G401.6 (cell line): ENCODE measurements around the gene WDR33.

Experiments
- FAIRE-seq: peaks from 2 replicates; lab custom pipeline; 2012; peaks lifted over from hg19 to GRCh38; lab: Jason Lieb, UNC

WDR33 gene

GRCh38 chr2:127653421-127654083 lies 157.4 kb downstream of the WDR33 start:
- FAIRE-seq = no peak

- FAIRE-seq = no peak
Measured at GRCh38 chr2:127652786-127653357, 158.1 kb downstream of the WDR33 start.

GRCh38 chr2:127651971-127652550 lies 158.9 kb downstream of the WDR33 start:
- no peak for FAIRE-seq

GRCh38 chr2:127651381-127651809 lies 159.6 kb downstream of the WDR33 start:
- no peak for FAIRE-seq
